H7 (cell line): ENCODE data around the gene POMT2. TPM values are rescaled to one million over a fixed set of nuclear protein-coding genes. Genes with fewer than 3 reads are reported as not detected.

Experiments used
- DNase-seq: peaks from one replicate; pipeline ENCODE4 v3.0.0; 2012
- H3K27me3 ChIP-seq: 2 replicates; pipeline ENCODE4 v1.6.0; 2011; ENCODE audit warnings: mild to moderate bottlenecking, low read length; ENCODE audit not compliant: control insufficient read depth, insufficient read depth
- H3K36me3 ChIP-seq: replicated peaks from 2 replicates; pipeline ENCODE4 v1.5.1; 2011; ENCODE audit warnings: low read length; ENCODE audit not compliant: control insufficient read depth, insufficient read depth
- H3K4me3 ChIP-seq: 2 replicates; pipeline ENCODE4 v1.5.1; 2011; ENCODE audit warnings: low read depth, mild to moderate bottlenecking, control low read depth, low read length, moderate library complexity; ENCODE audit not compliant: insufficient read depth
- total RNA-seq: library from RNA; depleted of rRNA; stranded (reverse); fragments of >200 nt; shearing (Covaris generic); gene quantifications from 2 replicates; pipeline ENCODE4 v1.2.3, GENCODE V29; 2014

Gene POMT2
- total RNA-seq, 1 experiment from 2014 or later: 17.7 TPM

DNA sequence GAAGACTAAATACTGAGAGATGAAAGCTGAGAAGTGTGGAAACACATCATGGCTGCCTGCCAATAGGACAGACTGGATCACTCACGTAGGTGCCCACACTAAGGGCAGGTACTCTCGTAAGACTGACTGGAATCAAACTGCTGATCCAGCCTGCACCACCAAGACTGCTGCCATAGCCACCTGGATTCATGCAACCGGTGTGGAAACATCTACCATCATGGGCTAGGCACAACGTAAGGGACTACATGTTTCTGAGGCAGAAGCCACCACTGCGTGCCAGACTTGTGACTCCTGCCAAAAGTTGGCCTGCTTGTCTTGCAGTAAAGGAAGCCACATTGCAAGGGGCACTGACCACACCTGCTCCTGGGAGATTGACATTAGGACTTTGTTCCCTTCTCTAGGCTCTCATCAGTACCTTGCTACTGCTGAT, 3.8 kb downstream of the POMT2 start:
- DNase-seq: no peak
- H3K4me3 ChIP-seq: no peak overlapping the region
- H3K36me3 ChIP-seq: no peaks in the 10 kb centered on the region
- no peaks in the 10 kb centered on the region for H3K27me3 ChIP-seq

- H3K4me3 ChIP-seq: no peak overlapping the region
- H3K27me3 ChIP-seq: no peaks in the 10 kb centered on the region
- no peak for DNase-seq
- H3K36me3 ChIP-seq: no peaks in the 10 kb centered on the region
These were observed 4.5 kb downstream of the POMT2 start for GRCh38 chr14:77316195-77316505.

GRCh38 chr14:77314539-77315457, 5.9 kb downstream of the POMT2 start:
- DNase-seq: no peak
- H3K36me3 ChIP-seq: no peaks in the 10 kb centered on the region
- H3K4me3 ChIP-seq: no peak overlapping the region
- H3K27me3 ChIP-seq: no peaks in the 10 kb centered on the region

- no peaks in the 10 kb centered on the region for H3K27me3 ChIP-seq
- DNase-seq: no peak
- H3K4me3 ChIP-seq: no peak overlapping the region
- H3K36me3 ChIP-seq: no peaks in the 10 kb centered on the region
These were observed 6.6 kb downstream of the POMT2 start for GRCh38 chr14:77314043-77314442.

GRCh38 chr14:77313371-77313770, 7.3 kb downstream of the POMT2 start:
- H3K36me3 ChIP-seq: no peaks in the 10 kb centered on the region
- no peak for DNase-seq
- no peaks in the 10 kb centered on the region for H3K27me3 ChIP-seq
- no peak overlapping the region for H3K4me3 ChIP-seq

- no peak for DNase-seq
- no peaks in the 10 kb centered on the region for H3K36me3 ChIP-seq
- no peak overlapping the region for H3K4me3 ChIP-seq
- H3K27me3 ChIP-seq: no peaks in the 10 kb centered on the region
These were observed 9.5 kb downstream of the POMT2 start for GRCh38 chr14:77311217-77311616.

GRCh38 chr14:77310026-77310425, 10.7 kb downstream of the POMT2 start:
- no peak for DNase-seq
- Histone ChIP-seq H3K36me3 (peaks cover 5% of the 10 kb centered on the region; the same call in 1 of the 2 replicates), H3K4me3 (no peak overlapping the region), H3K27me3 (no peaks in the 10 kb centered on the region)

DNA sequence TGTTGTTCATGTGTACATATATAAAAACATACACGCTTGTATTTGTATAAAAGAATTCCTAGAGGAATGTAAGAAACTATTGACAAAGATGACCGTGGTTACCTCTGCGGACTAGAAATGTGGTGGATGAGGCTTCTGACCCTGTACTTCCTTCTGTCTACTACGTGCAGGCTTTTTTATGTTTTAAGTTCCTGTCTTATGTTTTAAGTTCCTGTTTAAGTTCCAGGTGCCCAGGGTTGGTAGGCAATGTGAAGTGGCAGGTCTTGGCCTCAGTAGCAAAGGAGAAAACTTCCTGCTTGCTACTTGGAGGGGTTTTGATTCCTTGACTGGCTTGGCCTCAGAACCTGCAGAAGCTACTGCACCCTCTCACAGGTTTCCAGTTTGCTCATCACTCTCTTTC, 11.6 kb downstream of the POMT2 start:
- peaks cover 5% of the 10 kb centered on the region; the same call in 1 of the 2 replicates for H3K36me3 ChIP-seq
- no peaks in the 10 kb centered on the region for H3K27me3 ChIP-seq
- DNase-seq: no peak
- no peak overlapping the region for H3K4me3 ChIP-seq

DNA sequence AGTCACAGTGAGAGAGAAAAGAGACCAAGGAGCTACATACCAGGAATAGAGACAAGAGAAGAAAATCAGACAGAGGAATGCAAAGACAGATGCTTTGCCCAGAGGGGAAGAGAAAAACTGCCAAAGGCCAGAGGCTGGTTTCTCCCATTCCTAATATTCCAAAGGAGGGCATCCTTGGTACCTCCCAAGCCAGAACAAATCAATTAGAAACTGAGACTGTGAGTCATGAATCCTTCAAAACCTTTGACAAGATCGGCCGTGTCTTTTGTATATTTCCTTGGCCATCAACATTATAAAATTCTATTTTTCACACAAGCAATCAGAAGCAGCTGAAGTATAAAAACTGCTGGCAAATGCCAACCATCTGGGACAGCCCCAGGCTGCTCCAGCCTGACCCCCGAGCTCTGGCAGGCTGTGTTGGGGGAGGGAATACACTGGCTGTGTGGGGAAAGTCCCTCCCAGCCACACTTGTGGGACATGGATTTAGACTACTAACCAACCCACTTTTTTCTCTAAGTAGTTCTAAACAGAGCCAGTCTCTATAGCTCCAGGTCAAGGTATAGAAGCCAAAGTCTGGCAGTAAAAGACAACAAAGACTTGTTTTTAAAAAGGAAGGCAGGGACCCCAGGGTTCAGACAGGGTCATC, 13.7 kb downstream of the POMT2 start:
- no peak overlapping the region for H3K4me3 ChIP-seq
- H3K27me3 ChIP-seq: no peaks in the 10 kb centered on the region
- peaks cover 5% of the 10 kb centered on the region; the same call in 1 of the 2 replicates for H3K36me3 ChIP-seq
- DNase-seq: no peak

GRCh38 chr14:77306416-77306815, 14.3 kb downstream of the POMT2 start:
- no peaks in the 10 kb centered on the region for H3K27me3 ChIP-seq
- no peak for DNase-seq
- H3K4me3 ChIP-seq: no peak overlapping the region
- peaks cover 5% of the 10 kb centered on the region; the same call in 1 of the 2 replicates for H3K36me3 ChIP-seq

GRCh38 chr14:77305696-77306095, 15.0 kb downstream of the POMT2 start:
- H3K36me3 ChIP-seq: peaks cover 5% of the 10 kb centered on the region; the same call in 1 of the 2 replicates
- no peak for DNase-seq
- no peaks in the 10 kb centered on the region for H3K27me3 ChIP-seq

GRCh38 chr14:77303417-77304156, 17.1 kb downstream of the POMT2 start:
- no peak for DNase-seq
- H3K36me3 ChIP-seq: peaks cover 5% of the 10 kb centered on the region; the same call in 1 of the 2 replicates
- no peak overlapping the region for H3K4me3 ChIP-seq
- no peaks in the 10 kb centered on the region for H3K27me3 ChIP-seq

More at GRCh38 chr14:77305696-77306095, 15.0 kb downstream of the POMT2 start:
- no peak overlapping the region for H3K4me3 ChIP-seq

GRCh38 chr14:77302926-77303325, 17.8 kb downstream of the POMT2 start:
- Histone ChIP-seq H3K36me3 (peaks cover 8% of the 10 kb centered on the region; the same call in 1 of the 2 replicates), H3K27me3 (no peaks in the 10 kb centered on the region), H3K4me3 (no peak overlapping the region)
- no peak for DNase-seq

GRCh38 chr14:77301103-77301502, 19.6 kb downstream of the POMT2 start:
- Histone ChIP-seq H3K27me3 (no peaks in the 10 kb centered on the region), H3K36me3 (peaks cover 9% of the 10 kb centered on the region), H3K4me3 (no peak overlapping the region)
- DNase-seq: peak; percentile 84
